HG03460 (cell line): ENCODE data around the gene CD244.
"Not testable (repeated sequence)": the region's sequence is repeated elsewhere in the genome, so short reads cannot be mapped to it uniquely, and the experiment has no call there.

Experiments
- ATAC-seq: cut with Tn5 transposase; IDR thresholded peaks from one replicate; pipeline ENCODE4 v1.9.1; 2021; ENCODE audit not compliant: unreplicated experiment

The CD244 gene

GRCh38 chr1:160862203-160863060 is at the start of gene CD244:
CD244 (minus strand) TSS chr1:160862887; CDS start chr1:160862677, 210 bp downstream.
- ATAC-seq: peak; percentile 70

GRCh38 chr1:160911925-160912324 is 49.2 kb upstream of the CD244 start:
- ATAC-seq: no peak

- no peak for ATAC-seq
These were observed 48.8 kb upstream of the CD244 start for GRCh38 chr1:160911441-160911840.

GRCh38 chr1:160910170-160910750 is 47.6 kb upstream of the CD244 start:
- ATAC-seq: no peak

DNA sequence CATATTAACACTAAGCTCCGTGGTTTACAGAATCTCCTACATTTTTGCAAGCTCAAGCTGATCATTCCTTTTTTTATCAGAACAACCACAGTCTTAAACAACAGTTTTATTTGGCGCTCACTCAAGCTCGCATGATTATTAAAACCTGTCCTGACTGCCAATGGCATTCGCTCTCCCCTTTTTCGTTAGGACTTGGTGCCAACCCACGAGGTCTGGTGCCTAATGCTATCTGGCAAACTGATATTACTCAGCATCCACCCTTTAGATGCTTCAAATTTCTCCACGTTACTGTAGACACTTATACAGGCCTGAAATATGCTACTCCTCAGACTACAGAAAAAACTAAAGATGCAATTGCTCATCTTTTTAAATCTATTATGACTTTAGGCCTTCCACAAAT is 45.3 kb upstream of the CD244 start:
- no peak for ATAC-seq

GRCh38 chr1:160905617-160905989 is 42.9 kb upstream of the CD244 start:
- no peak for ATAC-seq

- ATAC-seq: no peak
These were observed 42.3 kb upstream of the CD244 start for GRCh38 chr1:160904783-160905616.

GRCh38 chr1:160902251-160902650 is 39.6 kb upstream of the CD244 start:
- not testable (repeated sequence) for ATAC-seq

- no peak for ATAC-seq
These were observed 39.1 kb upstream of the CD244 start for GRCh38 chr1:160901768-160902167.

GRCh38 chr1:160900683-160901082 is 38.0 kb upstream of the CD244 start:
- not testable (repeated sequence) for ATAC-seq

GRCh38 chr1:160894368-160895135 is 31.9 kb upstream of the CD244 start:
- ATAC-seq: not testable (repeated sequence)

DNA sequence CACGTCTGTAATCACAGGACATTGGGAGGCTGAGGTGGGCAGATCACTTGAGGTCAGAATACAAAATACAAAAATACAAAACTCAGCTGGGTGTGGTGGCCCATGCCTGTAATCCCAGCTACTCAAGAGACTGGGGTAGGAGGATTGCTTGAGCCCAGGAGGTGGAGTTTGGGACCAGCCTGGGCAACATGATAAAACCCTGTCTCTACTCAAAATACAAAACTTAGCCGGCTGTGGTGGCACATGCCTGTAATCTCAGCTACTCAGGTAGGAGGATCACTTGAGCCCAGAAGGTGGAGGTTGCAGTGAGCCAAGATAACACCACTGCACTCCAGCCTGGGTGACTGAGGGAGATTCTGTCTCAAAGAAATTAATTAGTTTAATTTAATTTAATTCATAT is 28.8 kb upstream of the CD244 start:
- ATAC-seq: no peak

- no peak for ATAC-seq
These were observed 26.2 kb upstream of the CD244 start for GRCh38 chr1:160888926-160889325.

DNA sequence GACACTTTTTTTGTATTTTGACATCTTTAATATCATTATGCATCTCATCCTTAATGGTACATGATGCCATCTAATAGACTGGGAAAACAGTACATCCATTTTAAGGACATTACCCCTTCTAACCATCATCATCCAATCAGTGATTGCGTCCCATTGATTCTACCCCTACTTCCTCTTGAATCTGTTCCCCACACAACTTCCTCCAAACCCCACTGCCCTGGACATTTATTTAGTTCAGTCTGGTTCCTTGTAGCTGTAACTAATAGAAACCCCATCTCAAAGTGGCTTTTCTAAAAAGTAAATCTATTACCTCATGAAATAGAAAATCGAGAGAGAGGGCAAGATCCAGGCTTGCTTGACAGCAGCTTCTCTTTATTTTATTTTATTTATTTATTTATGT is 24.4 kb upstream of the CD244 start:
- no peak for ATAC-seq

DNA sequence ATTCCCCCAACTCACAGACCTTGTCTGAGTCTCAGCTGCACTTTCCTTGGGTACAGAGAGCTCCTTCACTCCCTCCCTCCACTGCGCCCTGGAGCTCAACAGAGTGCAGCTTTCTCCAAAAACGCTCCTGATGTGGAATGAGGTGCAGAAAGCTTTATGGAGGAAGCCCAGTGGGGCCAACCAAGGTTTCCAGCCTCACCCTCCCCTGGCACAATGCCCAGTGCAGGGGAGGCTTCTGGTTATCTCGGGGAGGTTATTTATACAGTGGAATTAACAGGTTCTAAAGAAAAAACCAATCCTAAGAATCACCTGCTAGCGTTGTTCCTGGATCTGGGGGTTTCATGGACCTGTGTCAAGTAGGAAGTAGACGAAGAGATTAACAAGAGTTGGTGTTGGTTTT is 22.4 kb upstream of the CD244 start, which contains the start of gene ITLN1:
ITLN1 (minus strand) TSS at position 139 of the 400 bp plus-strand sequence. CDS start 303 bp downstream, outside the sequence.
- no peak for ATAC-seq

- no peak for ATAC-seq
These were observed 21.9 kb upstream of the CD244 start for GRCh38 chr1:160884579-160884978.

- no peak for ATAC-seq
These were observed 21.2 kb upstream of the CD244 start for GRCh38 chr1:160883581-160884513.

DNA sequence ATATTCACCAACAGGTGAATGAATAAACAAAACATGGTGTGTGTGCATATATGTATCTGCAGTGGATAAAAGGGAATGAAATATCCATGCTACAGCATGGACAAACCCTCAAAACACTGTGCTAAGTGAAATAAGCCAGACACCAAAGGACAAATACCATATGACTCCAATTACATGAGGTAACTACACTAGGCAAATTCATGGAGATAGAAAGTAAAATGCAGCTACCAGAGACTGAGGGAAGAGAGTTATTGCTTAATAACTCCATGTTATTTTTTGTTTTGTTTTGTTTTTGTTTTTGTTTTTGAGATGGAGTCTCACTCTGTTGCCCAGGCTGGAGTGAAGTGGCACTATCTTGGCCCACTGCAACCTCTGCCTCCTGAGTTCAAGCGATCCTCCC is 19.9 kb upstream of the CD244 start:
- ATAC-seq: no peak

DNA sequence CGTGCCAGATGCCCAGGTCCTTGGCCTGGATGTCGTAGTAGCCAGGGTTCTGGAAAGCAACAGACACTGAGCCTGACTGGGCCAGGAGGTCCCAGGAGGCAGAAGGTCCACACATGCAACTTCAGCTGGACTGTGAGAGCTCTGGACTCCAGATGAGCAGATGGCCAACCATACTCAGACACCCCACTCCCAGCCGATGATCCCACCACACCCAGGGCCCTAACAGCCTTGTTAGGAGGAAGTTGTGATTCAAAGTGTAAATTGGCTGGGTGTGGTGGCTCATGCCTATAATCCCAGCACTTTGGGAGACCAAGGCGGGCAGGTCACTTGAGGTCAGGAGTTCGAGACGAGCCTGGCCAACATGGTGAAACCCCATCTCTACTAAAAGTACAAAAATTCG is 18.6 kb upstream of the CD244 start:
- ATAC-seq: not testable (repeated sequence)

DNA sequence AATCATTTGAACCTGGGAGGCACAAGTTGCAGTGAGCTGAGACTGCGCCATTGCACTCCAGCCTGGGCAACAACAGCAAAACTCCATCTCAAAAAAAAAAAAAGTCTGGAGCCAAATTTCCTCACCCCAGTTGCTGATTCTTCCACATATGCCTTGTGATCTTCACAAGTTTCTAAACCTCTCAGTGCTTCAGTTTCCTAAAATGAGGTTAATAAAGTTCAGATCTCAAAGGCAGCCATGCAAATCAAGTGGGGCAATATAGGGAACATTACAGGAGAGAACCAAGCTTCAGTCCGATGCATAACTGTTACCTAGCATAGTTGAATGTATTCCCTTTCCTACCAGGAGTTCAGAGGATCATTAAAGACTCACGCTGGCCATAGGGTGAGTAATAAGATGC is 17.5 kb upstream of the CD244 start:
- no peak for ATAC-seq
